Neuronal stem cell (in vitro differentiated cells): ENCODE results near the gene SV2C.

Source experiments
- DNase-seq: peaks from one replicate; pipeline ENCODE4 v3.0.0-alpha.2; 2013; ENCODE audit warnings: low spot score
- H2AFZ ChIP-seq: one replicate; pipeline ENCODE4 v1.6.1; 2013; ENCODE audit warnings: mild to moderate bottlenecking, low read length, inconsistent platforms
- H2AK5ac ChIP-seq: 2 replicates; pipeline ENCODE4 v1.6.1; 2013; ENCODE audit warnings: low read depth, mild to moderate bottlenecking, inconsistent platforms, low read length, moderate library complexity, mixed read lengths
- H2BK120ac ChIP-seq: 2 replicates; pipeline ENCODE4 v1.6.1; 2013; ENCODE audit warnings: low read depth, mild to moderate bottlenecking, inconsistent platforms, low read length, moderate library complexity, mixed read lengths
- H2BK12ac ChIP-seq: one replicate; pipeline ENCODE4 v1.6.1; 2013; ENCODE audit warnings: low read length, inconsistent platforms
- H2BK15ac ChIP-seq: 2 replicates; pipeline ENCODE4 v1.6.1; 2013; ENCODE audit warnings: mild to moderate bottlenecking, low read length, inconsistent platforms, mixed read lengths
- H2BK5ac ChIP-seq: one replicate; pipeline ENCODE4 v1.6.1; 2013; ENCODE audit warnings: inconsistent platforms, mild to moderate bottlenecking, low read length, moderate library complexity
- H3K14ac ChIP-seq: one replicate; pipeline ENCODE4 v1.6.1; 2013; ENCODE audit warnings: low read length, inconsistent platforms
- H3K18ac ChIP-seq: 2 replicates; pipeline ENCODE4 v1.6.1; 2013; ENCODE audit warnings: low read length, inconsistent platforms
- H3K23ac ChIP-seq: 2 replicates; pipeline ENCODE4 v1.6.1; 2013; ENCODE audit warnings: low read depth, mild to moderate bottlenecking, mixed read lengths, low read length, inconsistent platforms; ENCODE audit not compliant: poor library complexity
- H3K27ac ChIP-seq: replicated peaks from 3 replicates; pipeline ENCODE4 v1.5.1; 2013; ENCODE audit warnings: low read length, inconsistent platforms
- H3K27me3 ChIP-seq, 3 experiments: 2 replicates each; pipeline ENCODE4 v1.6.1; 2013; ENCODE audit warnings: low read length in 3 of 3, mild to moderate bottlenecking in 2 of 3, inconsistent platforms in 1 of 3, low read depth in 1 of 3, mixed read lengths in 1 of 3, moderate library complexity in 1 of 3; ENCODE audit not compliant: control insufficient read depth in 3 of 3, insufficient read depth in 3 of 3
- H3K36me3 ChIP-seq, 2 donors: replicated peaks in 1 of 2; 2 replicates each; pipeline ENCODE4 v1.6.1; 2013; ENCODE audit warnings: low read length in 2 of 2; ENCODE audit not compliant: control insufficient read depth in 2 of 2, insufficient read depth in 2 of 2
- H3K4ac ChIP-seq: 2 replicates; pipeline ENCODE4 v1.6.1; 2013; ENCODE audit warnings: inconsistent platforms, mild to moderate bottlenecking, low read length, moderate library complexity
- H3K4me1 ChIP-seq, 2 donors: 1 replicate in 1 of 2; 2 replicates in 1 of 2; pipeline ENCODE4 v1.6.1; 2013; ENCODE audit warnings: low read length in 2 of 2, low read depth in 1 of 2; ENCODE audit not compliant: control insufficient read depth in 2 of 2, insufficient read depth in 1 of 2
- H3K4me2 ChIP-seq: one replicate; pipeline ENCODE4 v1.6.1; 2013; ENCODE audit warnings: mild to moderate bottlenecking, low read length, inconsistent platforms; ENCODE audit not compliant: insufficient read depth, poor library complexity, severe bottlenecking
- H3K4me3 ChIP-seq, 2 donors: 2 replicates each; pipeline ENCODE4 v1.5.1; 2013; ENCODE audit warnings: low read length in 2 of 2, mild to moderate bottlenecking in 2 of 2, inconsistent platforms in 1 of 2, moderate library complexity in 1 of 2
- H3K79me1 ChIP-seq: one replicate; pipeline ENCODE4 v1.6.1; 2013; ENCODE audit warnings: low read depth, mild to moderate bottlenecking, inconsistent platforms, low read length, moderate library complexity
- H3K9ac ChIP-seq: one replicate; pipeline ENCODE4 v1.6.1; 2013; ENCODE audit warnings: mild to moderate bottlenecking, low read depth, low read length, inconsistent platforms; ENCODE audit not compliant: poor library complexity
- H3K9me3 ChIP-seq, 2 donors: replicated peaks in 1 of 2; 2 replicates each; pipeline versions ENCODE3 to v1.6.1; 2013; ENCODE audit warnings: low read length in 2 of 2, mild to moderate bottlenecking in 2 of 2, inconsistent platforms in 1 of 2, low read depth in 1 of 2, mixed read lengths in 1 of 2, moderate library complexity in 1 of 2; ENCODE audit not compliant: control insufficient read depth in 2 of 2, insufficient read depth in 1 of 2
- H4K8ac ChIP-seq: one replicate; pipeline ENCODE4 v1.6.1; 2013; ENCODE audit warnings: low read depth, mild to moderate bottlenecking, inconsistent platforms, low read length, moderate library complexity
- H4K91ac ChIP-seq: one replicate; pipeline ENCODE4 v1.6.1; 2013; ENCODE audit warnings: low read length, low read depth, mild to moderate bottlenecking, inconsistent platforms; ENCODE audit not compliant: poor library complexity
- WGBS, 2 donors: extraction: QIAGEN DNeasy Blood & Tissue Kit; methylation state at CpG; one replicate each; pipeline ENCODE4 v1.1.7; 2013; ENCODE audit warnings: missing lambda C conversion rate in 2 of 2, mixed read lengths in 1 of 2; ENCODE audit not compliant: insufficient read length in 2 of 2, insufficient replicate concordance in 1 of 2; ENCODE audit errors: extremely low coverage in 2 of 2; 5-methylcytosine and 5-hydroxymethylcytosine counted together

Gene SV2C

DNA sequence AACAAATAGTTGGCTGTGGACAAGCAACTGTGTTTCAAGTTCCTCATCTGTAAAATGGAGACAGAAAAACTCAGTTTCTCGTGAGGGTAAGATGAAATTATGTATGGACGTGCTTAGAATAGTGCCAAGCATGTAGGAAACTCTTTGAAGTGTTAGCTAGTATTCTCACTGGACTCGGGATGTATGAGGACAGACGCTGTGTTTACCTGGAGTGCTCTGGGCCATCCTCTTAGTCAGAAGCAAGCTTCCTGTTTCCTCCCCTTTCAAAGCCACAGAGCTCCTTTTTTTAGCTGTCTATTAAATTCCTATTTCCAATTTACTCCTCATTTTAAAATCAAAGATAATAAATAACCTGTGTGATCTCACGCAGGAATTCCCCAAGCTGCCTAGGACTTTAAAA is 296.1 kb downstream of the SV2C start:
- DNase-seq, result no peak
- Histone ChIP-seq H3K4me3 (no peak overlapping the region), H3K36me3 (no peaks in the 10 kb centered on the region)

DNA sequence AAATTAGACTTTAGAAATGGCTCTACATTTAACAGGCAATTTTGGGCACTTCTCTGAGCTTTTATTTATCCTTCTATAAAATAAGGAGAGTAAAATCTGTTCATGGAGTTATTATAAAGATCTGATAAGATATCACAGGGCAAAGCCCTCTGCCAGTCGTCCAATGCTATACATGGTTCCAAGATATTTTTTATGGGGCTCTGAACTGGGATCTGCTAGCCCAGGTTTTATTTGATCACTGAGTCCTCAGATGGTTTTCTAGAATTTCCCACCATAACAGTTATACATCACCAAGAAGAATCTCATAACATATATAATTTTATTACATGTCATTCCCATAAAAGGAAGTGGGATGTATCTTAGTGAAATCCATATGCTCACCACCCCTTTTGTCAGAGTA is 296.7 kb downstream of the SV2C start:
- no peak overlapping the region for H3K9ac ChIP-seq
- H3K9me3 ChIP-seq, result no peaks in the 10 kb centered on the region
- WGBS, 2 donors, result no CpG with 5 or more reads among the region's 1 CpG
- no peak overlapping the region for H2BK12ac ChIP-seq
- H4K8ac ChIP-seq, result no peak overlapping the region
- H4K91ac ChIP-seq, result no peak overlapping the region
- no peak overlapping the region for H3K14ac ChIP-seq
- H3K4me2 ChIP-seq, result no peak overlapping the region
- no peak overlapping the region for H3K18ac ChIP-seq
- H2BK15ac ChIP-seq, result no peak overlapping the region
- H3K36me3 ChIP-seq, result no peaks in the 10 kb centered on the region
- no peak overlapping the region for H3K4me3 ChIP-seq
- H2BK120ac ChIP-seq, result no peak overlapping the region
- no peaks in the 10 kb centered on the region for H3K79me1 ChIP-seq
- DNase-seq, result no peak
- H3K23ac ChIP-seq, result no peak overlapping the region
- no peak overlapping the region for H3K4ac ChIP-seq
- no peak overlapping the region for H3K27ac ChIP-seq
- H2BK5ac ChIP-seq, result no peak overlapping the region
- H2AK5ac ChIP-seq, result no peak overlapping the region
- H2AFZ ChIP-seq, result peak overlapping the region; percentile 36
- no peaks in the 10 kb centered on the region for H3K27me3 ChIP-seq
- peaks cover 4 to 9% of the 10 kb centered on the region in 2 donors for H3K4me1 ChIP-seq

More for the DNA sequence above, 296.1 kb downstream of the SV2C start:
- Histone ChIP-seq H4K8ac (no peak overlapping the region), H4K91ac (no peak overlapping the region), H2BK12ac (no peak overlapping the region), H3K27me3 (no peaks in the 10 kb centered on the region), H3K27ac (no peak overlapping the region), H3K4ac (no peak overlapping the region), H3K9me3 (no peaks in the 10 kb centered on the region), H3K14ac (no peak overlapping the region), H2AFZ (peak overlapping the region; percentile 24), H3K79me1 (no peaks in the 10 kb centered on the region), H3K9ac (no peak overlapping the region), H3K18ac (no peak overlapping the region), H2BK120ac (no peak overlapping the region), H3K4me1 (peaks cover 3 to 8% of the 10 kb centered on the region in 2 donors), H3K23ac (no peak overlapping the region), H2AK5ac (no peak overlapping the region), H3K4me2 (no peak overlapping the region), H2BK5ac (no peak overlapping the region), H2BK15ac (no peak overlapping the region)
- no CpG with 5 or more reads among the region's 5 CpGs for WGBS, 2 donors

DNA sequence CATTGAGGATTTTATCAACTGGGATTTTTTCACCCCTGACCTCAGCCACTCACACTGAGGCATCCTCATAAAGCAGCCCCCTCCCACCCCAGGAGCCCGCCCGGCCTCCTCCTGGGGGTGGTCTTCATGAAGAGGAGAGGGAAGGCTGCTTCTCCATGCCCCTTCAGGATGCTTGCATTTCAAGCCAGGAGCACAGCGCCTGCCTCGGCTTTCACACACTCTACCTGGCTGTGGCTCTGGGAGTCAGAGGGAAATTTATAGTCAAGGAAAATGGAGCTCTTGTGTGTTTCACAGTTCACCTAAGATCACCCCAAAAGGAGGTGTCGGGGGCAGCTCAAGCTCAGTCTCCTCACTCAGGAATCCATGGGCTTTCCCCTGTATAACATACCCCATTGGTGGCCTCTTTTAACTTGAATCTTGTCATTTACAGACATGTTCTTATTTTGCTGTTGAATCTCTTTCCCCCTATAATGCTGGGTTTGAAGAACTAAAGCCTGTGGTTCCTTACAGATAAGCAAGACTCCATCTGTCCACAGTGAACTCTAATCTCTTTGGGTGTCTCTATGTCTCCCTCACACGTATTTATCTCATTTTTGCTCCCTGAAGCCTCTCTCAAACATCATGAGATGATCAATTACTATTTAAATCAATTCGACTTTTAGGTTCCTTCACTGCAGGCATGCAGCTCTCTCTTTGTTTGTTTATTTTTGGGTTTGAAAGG is 297.3 kb downstream of the SV2C start:
- Histone ChIP-seq H3K36me3 (no peaks in the 10 kb centered on the region), H3K9ac (no peak overlapping the region)
- no CpG with 5 or more reads among the region's 7 CpGs for WGBS, 2 donors

DNA sequence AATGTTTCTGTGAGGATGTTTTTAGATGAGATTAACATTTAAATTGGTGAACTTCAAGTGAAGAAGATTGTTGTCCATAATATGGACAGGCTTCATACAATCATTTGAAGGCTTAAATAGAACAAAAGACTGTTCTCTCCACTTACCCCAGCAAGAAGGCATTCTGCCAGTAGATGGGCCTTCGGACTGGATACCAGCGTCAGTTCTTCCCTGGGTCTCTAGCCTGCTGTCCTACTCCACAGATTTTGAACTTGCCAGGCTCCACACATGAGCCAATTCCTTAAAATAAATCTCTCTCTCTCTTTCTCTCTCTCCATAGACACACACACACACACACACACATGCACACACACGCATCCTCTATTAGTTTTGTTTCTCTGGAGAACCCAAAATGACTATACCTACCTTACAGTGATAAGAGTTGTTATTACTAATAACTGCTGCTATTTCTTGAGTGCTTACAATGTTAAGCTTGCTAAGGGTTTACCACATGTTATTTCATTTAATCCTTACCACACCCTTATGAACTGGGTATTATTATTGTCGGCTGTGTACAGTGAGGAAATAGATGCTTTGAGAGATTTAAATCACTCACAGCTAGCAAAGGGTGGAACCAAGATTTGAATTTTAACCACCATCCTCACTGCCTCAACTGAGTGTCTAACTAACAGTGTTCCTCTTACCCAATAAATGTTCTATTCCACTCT is 300.1 kb downstream of the SV2C start:
- Histone ChIP-seq H4K91ac (no peak overlapping the region), H3K9me3 (no peaks in the 10 kb centered on the region)
- WGBS, 2 donors, result no CpG with 5 or more reads among the region's 4 CpGs

More for the DNA sequence above, 297.3 kb downstream of the SV2C start:
- Histone ChIP-seq H3K4me2 (no peak overlapping the region), H2BK15ac (no peak overlapping the region), H3K9me3 (no peaks in the 10 kb centered on the region), H3K27ac (no peak overlapping the region), H3K4me1 (peaks cover 4 to 9% of the 10 kb centered on the region in 2 donors), H4K8ac (no peak overlapping the region), H4K91ac (no peak overlapping the region), H3K18ac (no peak overlapping the region), H2BK5ac (no peak overlapping the region), H2BK120ac (no peak overlapping the region), H3K79me1 (no peaks in the 10 kb centered on the region), H2AK5ac (no peak overlapping the region), H3K4me3 (no peak overlapping the region), H3K23ac (no peak overlapping the region), H2BK12ac (no peak overlapping the region), H2AFZ (peak overlapping the region; percentile 36), H3K14ac (no peak overlapping the region), H3K4ac (no peak overlapping the region), H3K27me3 (no peaks in the 10 kb centered on the region)
- DNase-seq, result no peak

More for the DNA sequence above, 300.1 kb downstream of the SV2C start:
- Histone ChIP-seq H4K8ac (no peak overlapping the region), H3K4me2 (no peak overlapping the region), H3K79me1 (no peaks in the 10 kb centered on the region), H3K4me3 (no peak overlapping the region), H3K4ac (no peak overlapping the region), H3K14ac (no peak overlapping the region), H3K9ac (no peak overlapping the region), H3K4me1 (peaks cover 4 to 9% of the 10 kb centered on the region in 2 donors), H2BK120ac (no peak overlapping the region), H3K27ac (no peak overlapping the region), H2BK12ac (no peak overlapping the region), H3K27me3 (no peaks in the 10 kb centered on the region), H2BK15ac (no peak overlapping the region), H2AK5ac (no peak overlapping the region), H3K18ac (no peak overlapping the region), H3K23ac (no peak overlapping the region), H3K36me3 (no peaks in the 10 kb centered on the region), H2AFZ (no peak overlapping the region), H2BK5ac (no peak overlapping the region)
- DNase-seq, result no peak
